ENCODE measurements around the gene RNU11.
"Not testable (repeated sequence)": the region's sequence is repeated elsewhere in the genome, so short reads cannot be mapped to it uniquely, and the experiment has no call there.

RNU11 gene

DNA sequence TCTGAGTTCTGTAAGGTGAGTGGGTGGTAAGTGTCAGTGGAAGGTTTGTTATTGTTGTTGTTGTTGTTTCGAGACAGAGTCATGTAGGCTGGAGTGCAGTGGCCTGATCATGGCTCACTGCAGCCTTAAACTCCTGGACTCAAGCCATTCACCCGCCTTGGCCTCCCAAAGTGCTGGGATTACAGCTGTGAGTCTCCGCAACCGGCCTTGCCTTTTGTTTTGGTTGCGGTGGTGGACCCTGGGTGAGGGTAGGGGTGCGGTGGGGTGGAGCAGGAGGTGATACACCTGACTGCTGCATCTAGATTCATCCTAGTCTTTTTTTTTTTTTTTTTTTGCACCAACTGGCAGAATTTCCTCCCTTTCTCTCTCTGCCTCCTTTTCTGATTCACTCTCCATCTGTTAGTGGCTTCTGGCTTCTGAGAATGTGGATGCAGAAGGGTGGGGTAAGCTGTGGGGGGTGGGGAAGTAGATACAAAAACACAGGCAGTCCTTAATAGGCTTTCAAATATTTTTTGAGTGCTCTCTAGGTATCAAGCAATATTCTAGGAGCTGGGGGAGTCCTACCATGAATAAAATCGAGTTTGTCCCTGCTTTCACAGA lies 15.6 kb downstream of the RNU11 start:
- peak in 6 of 58 donors; percentile 3 to 39 (median 9) for DNase-seq

DNA sequence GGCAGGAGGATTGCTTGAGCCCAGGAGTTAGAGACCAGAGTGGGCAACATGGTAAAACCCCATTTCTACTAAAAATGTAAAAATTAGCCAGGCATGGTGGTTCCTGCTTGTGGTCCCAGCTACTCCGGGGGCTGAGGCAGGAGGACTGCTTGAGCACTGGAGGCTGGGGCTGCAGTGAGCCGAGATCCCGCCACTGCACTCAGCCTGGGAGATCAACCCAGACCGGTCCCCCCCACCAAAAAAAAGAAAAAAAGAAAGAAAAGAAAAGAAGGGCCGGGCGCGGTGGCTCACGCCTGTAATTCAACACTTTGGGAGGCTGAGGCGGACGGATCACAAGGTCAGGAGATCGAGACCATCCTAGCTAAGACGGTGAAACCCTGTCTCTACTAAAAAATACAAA lies 18.4 kb downstream of the RNU11 start:
- no peak for DNase-seq

DNA sequence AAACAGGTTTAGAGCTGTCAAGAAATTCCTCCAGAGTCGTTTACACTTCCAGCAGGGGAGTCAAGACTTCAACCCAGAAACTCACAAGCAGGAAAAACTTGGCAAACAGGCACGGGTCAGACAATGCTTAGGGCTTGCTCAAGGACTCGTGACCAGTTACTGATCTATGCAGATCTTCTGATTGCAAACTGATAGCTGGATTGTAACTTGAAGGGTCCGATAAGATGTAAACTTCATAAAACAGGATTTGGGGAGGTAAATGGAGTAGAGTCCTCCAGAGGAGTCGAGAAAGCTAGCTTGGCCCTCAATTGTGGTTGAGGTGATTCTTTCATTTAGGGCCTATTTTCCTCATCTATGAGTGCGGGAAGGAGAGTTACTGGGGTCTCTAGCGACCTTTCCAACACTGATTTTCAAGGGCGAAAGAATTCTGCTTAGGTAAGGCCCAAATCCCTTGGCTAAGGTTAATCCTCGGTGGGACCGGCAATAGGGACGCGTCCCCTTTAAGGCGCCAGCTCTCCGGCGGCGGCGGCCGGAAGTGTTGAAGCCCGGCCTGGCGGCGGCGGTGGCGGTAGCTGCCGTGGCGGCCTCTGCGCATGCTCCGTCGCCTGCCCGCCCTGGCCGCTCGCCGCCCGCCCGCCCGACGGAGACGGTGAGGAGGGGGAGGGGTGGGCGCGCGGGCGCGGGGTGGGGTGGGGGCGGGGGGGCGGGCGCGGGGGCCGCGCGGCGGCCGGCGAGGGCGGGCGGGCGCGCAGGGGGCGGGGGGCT lies 20.0 kb downstream of the RNU11 start, which contains the start of gene GMEB1:
GMEB1 (plus strand) TSS at position 594 of the 765 bp plus-strand sequence. CDS start 14,829 bp downstream, outside the sequence.
- DNase-seq, result peak in 56 of 58 donors; percentile 28 to 89 (median 74)

GRCh38 chr1:28668956-28669723 lies 20.7 kb downstream of the RNU11 start:
- peak in 48 of 58 donors; percentile 9 to 75 (median 47) for DNase-seq

- no peak for DNase-seq
Observed at GRCh38 chr1:28671254-28671780, 22.9 kb downstream of the RNU11 start.

DNA sequence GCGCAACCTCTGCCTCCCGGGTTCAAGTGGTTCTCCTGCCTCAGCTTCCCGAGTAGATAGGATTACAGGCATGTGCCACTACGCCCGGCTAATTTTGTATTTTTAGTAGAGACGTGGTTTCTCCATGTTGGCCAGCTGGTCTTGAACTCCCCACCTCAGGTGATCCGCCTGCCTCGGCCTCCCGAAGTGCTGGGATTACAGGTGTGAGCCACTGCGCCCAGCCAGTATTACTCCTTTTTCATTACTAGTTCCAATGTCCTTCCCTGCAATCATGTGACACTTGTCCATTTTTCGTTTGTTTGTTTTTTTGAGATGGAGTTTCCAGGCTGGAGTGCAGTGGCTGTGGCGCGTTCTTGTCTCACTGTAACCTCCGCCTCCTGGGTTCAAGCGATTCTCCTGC lies 24.6 kb downstream of the RNU11 start:
- not testable (repeated sequence) for DNase-seq

DNA sequence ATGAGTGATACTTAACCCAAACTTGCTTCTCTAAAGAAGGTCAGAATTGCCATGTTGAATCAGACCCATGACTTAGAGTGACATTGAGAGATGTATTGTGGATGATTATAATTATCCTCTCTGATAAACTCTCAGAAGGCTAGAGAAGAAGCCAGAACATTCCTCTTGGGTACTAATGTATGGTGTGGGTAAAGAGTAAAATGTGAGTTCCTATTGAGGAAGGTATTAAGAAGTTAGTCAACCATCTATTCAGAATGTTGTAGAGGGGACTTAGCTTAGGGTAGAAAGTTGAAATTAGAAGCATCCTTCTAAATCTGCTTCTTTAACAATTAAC lies 27.5 kb downstream of the RNU11 start:
- DNase-seq, result no peak

GRCh38 chr1:28680151-28680550 lies 31.8 kb downstream of the RNU11 start:
- DNase-seq, result no peak

GRCh38 chr1:28682840-28683239 lies 34.4 kb downstream of the RNU11 start:
- no peak for DNase-seq

- DNase-seq, result no peak
Observed at GRCh38 chr1:28684937-28685336, 36.5 kb downstream of the RNU11 start.

DNA sequence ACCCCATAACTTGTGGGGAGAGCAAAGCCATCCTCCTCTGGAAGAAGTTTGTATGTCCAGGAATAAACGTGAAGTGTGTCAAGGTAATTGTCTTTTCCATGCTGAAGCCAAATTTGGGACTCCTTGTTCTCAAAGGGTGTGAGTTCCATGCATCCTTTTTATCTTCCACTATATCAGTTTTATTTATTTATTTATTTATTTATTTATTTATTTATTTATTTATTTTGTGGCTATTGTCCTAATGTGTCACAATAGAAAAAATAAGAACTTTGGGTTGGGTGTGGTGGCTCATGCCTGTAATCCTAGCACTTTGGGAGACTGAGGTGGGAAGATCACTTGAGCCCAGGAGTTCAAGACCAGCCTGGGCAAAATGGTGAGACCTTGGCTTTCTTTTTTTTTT lies 43.2 kb downstream of the RNU11 start:
- DNase-seq, result not testable (repeated sequence)

Data from anterior cingulate cortex (tissue), 58 donors.